Tibial artery (tissue), 4 donors: ENCODE data around the gene TIPARP.

ENCODE experiments used
- DNase-seq, 2 donors: peaks; one replicate each; pipeline ENCODE4 v3.0.0-alpha.2; 2019
- H3K27ac ChIP-seq, 2 donors: fragments of 200-600 bp; sonication (generic) in 1 of 2; 1 replicate in 1 of 2; 2 replicates in 1 of 2; pipeline ENCODE4 v1.5.1; 2018 to 2019; ENCODE audit warnings: mild to moderate bottlenecking in 1 of 2
- H3K27me3 ChIP-seq, 2 donors: fragments of 200-600 bp; sonication (generic) in 1 of 2; one replicate each; pipeline versions ENCODE4 v1.5.1 to v1.6.0; 2016 to 2019
- H3K36me3 ChIP-seq, 3 donors: fragments of 200-600 bp; sonication (generic) in 2 of 3; one replicate each; pipeline ENCODE4 v1.5.1; 2016 to 2019; ENCODE audit warnings: mild to moderate bottlenecking in 2 of 3
- H3K4me1 ChIP-seq, 4 donors: fragments of 200-600 bp; sonication (generic) in 2 of 4; 1 replicate in 3 of 4; 2 replicates in 1 of 4; pipeline ENCODE4 v1.5.1; 2016 to 2019
- H3K4me3 ChIP-seq, 2 donors: fragments of 200-600 bp; sonication (generic) in 1 of 2; 1 replicate in 1 of 2; 2 replicates in 1 of 2; pipeline ENCODE4 v1.5.1; 2018 to 2019; ENCODE audit warnings: mild to moderate bottlenecking in 2 of 2
- H3K9me3 ChIP-seq, 3 donors: fragments of 200-600 bp; sonication (generic) in 1 of 3; one replicate each; pipeline ENCODE4 v1.5.1; 2016 to 2019
- CTCF ChIP-seq, 2 experiments: fragments of 200-600 bp in 1 of 2; fragments of 450-650 bp in 1 of 2; IDR thresholded peaks; one replicate each; pipeline ENCODE4 v1.5.1; 2017 to 2019; ENCODE audit warnings: antibody characterized with exemption in 2 of 2, mild to moderate bottlenecking in 1 of 2, moderate library complexity in 1 of 2
- intact Hi-C: fragments of 100-400 bp; cut with DNase I; formaldehyde crosslinking; loops from one replicate; pipeline ENCODE4 v1.15.0; 2023; ENCODE audit warnings: low total_unique reads

Gene TIPARP

GRCh38 chr3:156666073-156666472 lies 8.3 kb upstream of the TIPARP start:
- no peak for DNase-seq
- no peaks in the 10 kb centered on the region for H3K27me3 ChIP-seq
- TF ChIP-seq CTCF (IDR thresholded peaks at IDR 0.05), result no peak
- H3K4me1 ChIP-seq, result peaks cover 0 to 9% (median 3%) of the 10 kb centered on the region in 4 donors
- H3K36me3 ChIP-seq, result no peaks in the 10 kb centered on the region
- intact Hi-C loops, result no loop called here
- H3K4me3 ChIP-seq, result no peak overlapping the region
- no peak overlapping the region for H3K27ac ChIP-seq
- H3K9me3 ChIP-seq, result no peaks in the 10 kb centered on the region

- H3K4me3 ChIP-seq, result no peak overlapping the region
- H3K4me1 ChIP-seq, result peaks cover 0 to 9% (median 3%) of the 10 kb centered on the region in 4 donors
- no peaks in the 10 kb centered on the region for H3K36me3 ChIP-seq
- intact Hi-C loops, result no loop called here
- no peak for DNase-seq
- TF ChIP-seq CTCF (IDR thresholded peaks at IDR 0.05), result no peak
- H3K27ac ChIP-seq, result no peak overlapping the region
- no peaks in the 10 kb centered on the region for H3K27me3 ChIP-seq
- no peaks in the 10 kb centered on the region for H3K9me3 ChIP-seq
Measured at GRCh38 chr3:156668073-156668763, 6.2 kb upstream of the TIPARP start.

GRCh38 chr3:156670077-156670476 lies 4.3 kb upstream of the TIPARP start:
- Histone ChIP-seq H3K27ac (no peak overlapping the region), H3K4me1 (peaks cover 0 to 6% (median 3%) of the 10 kb centered on the region in 4 donors), H3K9me3 (no peaks in the 10 kb centered on the region), H3K4me3 (no peak overlapping the region), H3K27me3 (no peaks in the 10 kb centered on the region), H3K36me3 (no peaks in the 10 kb centered on the region)
- intact Hi-C loops, result loop anchor here (10.0 kb wide), 2 partner anchors 115 to 515 kb away; partner anchors contain the start of gene SSR3
- DNase-seq, result no peak
- no peak for TF ChIP-seq CTCF (IDR thresholded peaks at IDR 0.05)

GRCh38 chr3:156670652-156671051 lies 3.7 kb upstream of the TIPARP start:
- DNase-seq, result no peak
- no peak for TF ChIP-seq CTCF (IDR thresholded peaks at IDR 0.05)
- Histone ChIP-seq H3K27me3 (no peaks in the 10 kb centered on the region), H3K4me1 (peaks cover 0 to 4% (median 0%) of the 10 kb centered on the region in 4 donors), H3K36me3 (no peaks in the 10 kb centered on the region), H3K9me3 (no peaks in the 10 kb centered on the region), H3K4me3 (no peak overlapping the region), H3K27ac (no peak overlapping the region)
- intact Hi-C loops, result loop anchor here (10.0 kb wide), 2 partner anchors 116 to 516 kb away; partner anchors contain the start of gene SSR3

- H3K27ac ChIP-seq, result peak overlapping the region; percentile 95 to 98
- no peak for DNase-seq
- H3K4me1 ChIP-seq, result peaks cover 0 to 28% (median 10%) of the 10 kb centered on the region in 4 donors
Measured at GRCh38 chr3:156673732-156674045, 701 bp upstream of the TIPARP start.

More at GRCh38 chr3:156673732-156674045, 701 bp upstream of the TIPARP start:
- H3K36me3 ChIP-seq, result peaks cover 7 to 10% (median 9%) of the 10 kb centered on the region in 3 donors
- intact Hi-C loops, result loop anchor here (2.0 to 10.0 kb wide), 4 partner anchors 119 to 519 kb away; partner anchors contain the start of gene SSR3
- no peaks in the 10 kb centered on the region for H3K27me3 ChIP-seq
- no peak for TF ChIP-seq CTCF (IDR thresholded peaks at IDR 0.05)
- no peaks in the 10 kb centered on the region for H3K9me3 ChIP-seq
- peak overlapping the region; percentile 87 to 95 for H3K4me3 ChIP-seq
